Mesenchymal stem cell (in vitro differentiated cells and primary cell): Measurements from ENCODE around the gene SHF.

Experiments used
- DNase-seq: peaks from one replicate; pipeline ENCODE4 v3.0.0-alpha.2; 2013
- H2AFZ ChIP-seq: one replicate; pipeline ENCODE4 v1.6.1; 2013; ENCODE audit warnings: low read depth, mild to moderate bottlenecking, control low read depth, inconsistent platforms, low read length, moderate library complexity
- H2AK5ac ChIP-seq: 2 replicates; pipeline ENCODE4 v1.6.1; 2013; ENCODE audit warnings: low read length, moderate library complexity, mild to moderate bottlenecking, inconsistent platforms; ENCODE audit not compliant: severe bottlenecking
- H2BK120ac ChIP-seq: one replicate; pipeline ENCODE4 v1.6.1; 2013; ENCODE audit warnings: low read depth, mild to moderate bottlenecking, inconsistent platforms, low read length, moderate library complexity
- H2BK12ac ChIP-seq, 2 experiments: one replicate each; pipeline ENCODE4 v1.6.1; 2013; ENCODE audit warnings: inconsistent platforms in 2 of 2, low read length in 2 of 2, mild to moderate bottlenecking in 2 of 2, moderate library complexity in 2 of 2, control low read depth in 1 of 2
- H2BK15ac ChIP-seq: one replicate; pipeline ENCODE4 v1.6.1; 2013; ENCODE audit warnings: mild to moderate bottlenecking, low read depth, inconsistent platforms; ENCODE audit not compliant: poor library complexity, severe bottlenecking
- H2BK5ac ChIP-seq: 2 replicates; pipeline ENCODE4 v1.6.1; 2013; ENCODE audit warnings: low read depth, mild to moderate bottlenecking, low read length, control low read depth, inconsistent platforms; ENCODE audit not compliant: poor library complexity, severe bottlenecking
- H3K14ac ChIP-seq, 2 experiments: one replicate each; pipeline ENCODE4 v1.6.1; 2013; ENCODE audit warnings: inconsistent platforms in 2 of 2, low read length in 2 of 2, control low read depth in 1 of 2, mild to moderate bottlenecking in 1 of 2, moderate library complexity in 1 of 2
- H3K18ac ChIP-seq, 2 experiments: one replicate each; pipeline ENCODE4 v1.6.1; 2013; ENCODE audit warnings: inconsistent platforms in 2 of 2, low read length in 2 of 2, control low read depth in 1 of 2, low read depth in 1 of 2, mild to moderate bottlenecking in 1 of 2
- H3K23ac ChIP-seq, 2 experiments: one replicate each; pipeline ENCODE4 v1.6.1; 2013; ENCODE audit warnings: inconsistent platforms in 2 of 2, low read length in 2 of 2, mild to moderate bottlenecking in 2 of 2, moderate library complexity in 2 of 2, control low read depth in 1 of 2
- H3K27ac ChIP-seq: 2 replicates; pipeline ENCODE4 v1.5.1; 2013; ENCODE audit warnings: mild to moderate bottlenecking, moderate library complexity, low read length, control low read depth, inconsistent platforms; ENCODE audit not compliant: poor library complexity, severe bottlenecking
- H3K27me3 ChIP-seq, 2 experiments: 2 replicates each; pipeline versions ENCODE4 v1.6.1 to v1.7.0; 2013; ENCODE audit warnings: low read length in 2 of 2, mild to moderate bottlenecking in 2 of 2, moderate library complexity in 2 of 2, control low read depth in 1 of 2, inconsistent platforms in 1 of 2; ENCODE audit not compliant: control insufficient read depth in 1 of 2, insufficient read depth in 1 of 2
- H3K36me3 ChIP-seq, 2 experiments: 2 replicates each; pipeline versions ENCODE4 v1.6.1 to v1.7.0; 2013; ENCODE audit warnings: low read length in 2 of 2, control low read depth in 1 of 2, inconsistent platforms in 1 of 2, low read depth in 1 of 2, mild to moderate bottlenecking in 1 of 2; ENCODE audit not compliant: insufficient read depth in 2 of 2, control insufficient read depth in 1 of 2
- H3K4ac ChIP-seq, 2 experiments: one replicate each; pipeline ENCODE4 v1.6.1; 2013; ENCODE audit warnings: inconsistent platforms in 2 of 2, low read length in 2 of 2, mild to moderate bottlenecking in 2 of 2, moderate library complexity in 2 of 2, control low read depth in 1 of 2, low read depth in 1 of 2
- H3K4me1 ChIP-seq: 2 replicates; pipeline ENCODE4 v1.6.1; 2013; ENCODE audit warnings: low read depth, low read length, control low read depth; ENCODE audit not compliant: control insufficient read depth, insufficient read depth
- H3K4me2 ChIP-seq: 2 replicates; pipeline ENCODE4 v1.6.1; 2013; ENCODE audit warnings: low read length, mild to moderate bottlenecking, inconsistent platforms; ENCODE audit not compliant: poor library complexity, severe bottlenecking
- H3K4me3 ChIP-seq, 2 experiments: 2 replicates each; pipeline versions ENCODE4 v1.5.1 to v1.7.0; 2013; ENCODE audit warnings: low read length in 2 of 2, mild to moderate bottlenecking in 2 of 2, control low read depth in 1 of 2, low read depth in 1 of 2; ENCODE audit not compliant: insufficient read depth in 1 of 2
- H3K79me1 ChIP-seq: replicated peaks from 2 replicates; pipeline ENCODE4 v1.6.1; 2013; ENCODE audit warnings: mild to moderate bottlenecking, control low read depth, low read length, inconsistent platforms; ENCODE audit not compliant: poor library complexity, severe bottlenecking
- H3K9ac ChIP-seq: 2 replicates; pipeline ENCODE4 v1.7.0; 2013; ENCODE audit warnings: mild to moderate bottlenecking, low read length, moderate library complexity
- H3K9me3 ChIP-seq: 2 replicates; pipeline ENCODE4 v1.7.0; 2013; ENCODE audit warnings: mild to moderate bottlenecking, low read length; ENCODE audit not compliant: control insufficient read depth
- H4K8ac ChIP-seq: one replicate; pipeline ENCODE4 v1.6.1; 2013; ENCODE audit warnings: inconsistent platforms, mild to moderate bottlenecking, low read length, moderate library complexity
- H4K91ac ChIP-seq: one replicate; pipeline ENCODE4 v1.6.1; 2013; ENCODE audit warnings: mild to moderate bottlenecking, low read length, inconsistent platforms
- WGBS: methylation state at CpG from one replicate; pipeline ENCODE4 v1.1.7; 2013; ENCODE audit warnings: mixed read lengths; 5-methylcytosine and 5-hydroxymethylcytosine counted together

Gene SHF

DNA sequence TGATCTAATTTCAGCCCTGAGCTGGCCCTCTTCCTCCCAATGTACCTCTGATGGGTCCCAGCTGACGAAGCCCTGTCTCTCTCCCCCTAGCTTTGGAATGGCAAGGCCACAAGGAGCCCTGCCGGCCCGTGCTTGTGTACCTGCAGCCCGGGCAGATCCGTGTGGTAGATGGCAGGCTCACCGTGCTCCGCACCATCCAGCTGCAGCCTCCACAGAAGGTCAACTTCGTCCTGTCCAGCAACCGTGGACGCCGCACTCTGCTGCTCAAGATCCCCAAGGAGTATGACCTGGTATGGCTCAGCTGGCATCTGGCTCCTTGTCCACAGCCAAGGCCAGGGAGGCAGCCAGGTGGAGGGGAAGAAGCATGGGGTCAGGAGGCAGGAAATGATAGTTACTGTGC is 43.8 kb downstream of the SHF start:
- no peaks in the 10 kb centered on the region for H3K79me1 ChIP-seq
- H2AFZ ChIP-seq = no peak overlapping the region
- H2AK5ac ChIP-seq = no peak overlapping the region
- H3K14ac ChIP-seq = no peak overlapping the region
- no peak overlapping the region for H3K27ac ChIP-seq
- H3K18ac ChIP-seq = no peak overlapping the region
- no peak overlapping the region for H4K8ac ChIP-seq
- H3K9me3 ChIP-seq = no peaks in the 10 kb centered on the region
- no peak overlapping the region for H3K23ac ChIP-seq
- no peak overlapping the region for H2BK120ac ChIP-seq
- no peak overlapping the region for H3K4me3 ChIP-seq
- H3K4me1 ChIP-seq = peaks cover 6% of the 10 kb centered on the region
- no peak overlapping the region for H3K4ac ChIP-seq
- DNase-seq = no peak
- H3K9ac ChIP-seq = no peak overlapping the region
- H2BK5ac ChIP-seq = no peak overlapping the region
- peak overlapping the region; percentile 21 for H4K91ac ChIP-seq
- no peak overlapping the region for H2BK15ac ChIP-seq
- H3K4me2 ChIP-seq = no peak overlapping the region
- no peak overlapping the region for H2BK12ac ChIP-seq
- 87% methylated on average over 11 of the region's 11 CpGs for WGBS
- peaks cover 10 to 33% of the 10 kb centered on the region in 2 experiments for H3K27me3 ChIP-seq
- H3K36me3 ChIP-seq = no peaks in the 10 kb centered on the region

- no peak for DNase-seq
- Histone ChIP-seq H4K8ac (no peak overlapping the region), H2BK12ac (no peak overlapping the region), H3K9me3 (no peaks in the 10 kb centered on the region), H3K79me1 (no peaks in the 10 kb centered on the region), H2AK5ac (no peak overlapping the region), H3K23ac (no peak overlapping the region), H3K4me1 (peaks cover 3% of the 10 kb centered on the region), H2BK5ac (no peak overlapping the region), H3K27ac (no peak overlapping the region), H3K4me3 (no peak overlapping the region), H2BK120ac (no peak overlapping the region), H3K14ac (no peak overlapping the region), H4K91ac (no peak overlapping the region), H2AFZ (no peak overlapping the region), H3K4me2 (no peak overlapping the region), H3K36me3 (no peaks in the 10 kb centered on the region), H2BK15ac (no peak overlapping the region), H3K4ac (no peak overlapping the region), H3K9ac (no peak overlapping the region), H3K27me3 (peaks cover 12 to 41% of the 10 kb centered on the region in 2 experiments), H3K18ac (no peak overlapping the region)
- WGBS = 81% methylated on average over 4 of the region's 7 CpGs
These were observed 44.7 kb downstream of the SHF start for GRCh38 chr15:45143056-45143455.

- H3K4me1 ChIP-seq = no peaks in the 10 kb centered on the region
- no peak overlapping the region for H4K8ac ChIP-seq
- H4K91ac ChIP-seq = no peak overlapping the region
- H3K4me2 ChIP-seq = no peak overlapping the region
- no peak overlapping the region for H2BK12ac ChIP-seq
- H3K79me1 ChIP-seq = no peaks in the 10 kb centered on the region
- no peak overlapping the region for H2BK5ac ChIP-seq
- no peak overlapping the region for H2AFZ ChIP-seq
- no peak overlapping the region for H2BK120ac ChIP-seq
- H3K18ac ChIP-seq = no peak overlapping the region
- no peak overlapping the region for H2BK15ac ChIP-seq
- 79% methylated on average over 4 of the region's 5 CpGs for WGBS
- peaks cover 23 to 44% of the 10 kb centered on the region in 2 experiments for H3K27me3 ChIP-seq
- H3K27ac ChIP-seq = no peak overlapping the region
- H3K4ac ChIP-seq = no peak overlapping the region
- no peak for DNase-seq
- peak overlapping the region in 1 of 2 experiments; percentile 71 for H3K14ac ChIP-seq
- no peak overlapping the region for H3K4me3 ChIP-seq
- H3K9ac ChIP-seq = no peak overlapping the region
- H3K9me3 ChIP-seq = no peaks in the 10 kb centered on the region
- no peak overlapping the region for H3K23ac ChIP-seq
- H3K36me3 ChIP-seq = no peaks in the 10 kb centered on the region
- no peak overlapping the region for H2AK5ac ChIP-seq
These were observed 46.4 kb downstream of the SHF start for GRCh38 chr15:45141386-45141785.

DNA sequence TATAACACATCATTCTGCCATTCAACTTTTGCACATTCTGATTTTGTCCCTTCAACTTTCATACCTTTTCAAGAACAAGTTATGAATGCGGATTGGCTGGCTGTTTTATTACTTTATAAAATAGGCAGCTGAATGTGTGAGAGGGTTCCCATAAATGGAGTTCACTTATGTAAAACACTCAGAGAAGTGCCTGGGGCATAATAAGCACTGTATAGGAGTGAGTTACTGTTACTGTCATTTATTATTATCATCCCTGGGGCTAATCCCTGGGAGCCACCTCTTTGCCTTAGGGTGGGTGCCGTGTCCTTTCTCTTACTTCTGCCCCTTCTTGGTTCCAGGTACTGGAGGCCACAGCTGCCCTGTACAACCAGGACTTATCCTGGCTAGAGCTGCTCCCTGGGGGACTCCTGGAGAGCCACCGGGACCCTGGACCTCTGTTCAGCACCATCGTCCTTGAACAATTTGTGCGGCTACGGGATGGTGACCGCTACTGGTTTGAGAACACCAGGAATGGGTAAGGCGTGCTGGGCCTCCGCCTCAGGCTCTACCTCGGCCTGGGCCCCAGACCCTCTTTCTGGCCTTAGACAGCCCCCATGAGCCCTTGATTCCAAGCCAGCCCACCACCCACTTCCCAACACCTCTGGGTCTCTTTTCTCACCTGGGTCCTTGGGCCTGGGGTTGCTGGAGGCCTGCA is 47.1 kb downstream of the SHF start:
- no peak overlapping the region for H3K9ac ChIP-seq
- no peaks in the 10 kb centered on the region for H3K9me3 ChIP-seq
- no peak overlapping the region for H2BK15ac ChIP-seq
- no peaks in the 10 kb centered on the region for H3K4me1 ChIP-seq
- no peak overlapping the region for H2BK5ac ChIP-seq
- H2BK12ac ChIP-seq = no peak overlapping the region
- no peaks in the 10 kb centered on the region for H3K79me1 ChIP-seq
- no peak overlapping the region for H4K91ac ChIP-seq
- no peak overlapping the region for H4K8ac ChIP-seq
- 89% methylated on average over 10 of the region's 10 CpGs for WGBS
- H2AFZ ChIP-seq = no peak overlapping the region
- no peak overlapping the region for H2BK120ac ChIP-seq
- no peak overlapping the region for H3K23ac ChIP-seq
- no peak overlapping the region for H3K14ac ChIP-seq
- H3K18ac ChIP-seq = no peak overlapping the region
- no peaks in the 10 kb centered on the region for H3K36me3 ChIP-seq
- H3K4ac ChIP-seq = no peak overlapping the region
- no peak overlapping the region for H3K4me3 ChIP-seq
- no peak for DNase-seq
- H3K27ac ChIP-seq = no peak overlapping the region
- H3K27me3 ChIP-seq = peaks cover 29 to 44% of the 10 kb centered on the region in 2 experiments
- no peak overlapping the region for H3K4me2 ChIP-seq
- H2AK5ac ChIP-seq = no peak overlapping the region
